SK-N-SH treated with all-trans-retinoic acid at 6 μM for 48 hours (cell line): ENCODE results near the gene FLT3.

Experiments used
- ATAC-seq: fragments of 200-7000 bp; cut with Tn5 transposase; 3 replicates; pipeline ENCODE4 v1.9.1; 2020; ENCODE audit warnings: mild to moderate bottlenecking, moderate library complexity
- ARNTL ChIP-seq: fragments of 450-650 bp; formaldehyde crosslinking; IDR thresholded peaks from 2 replicates; pipeline ENCODE4 v1.5.0; 2020; ENCODE audit warnings: low read depth, mild to moderate bottlenecking, moderate library complexity, borderline replicate concordance
- BACH2 ChIP-seq: fragments of 250-450 bp; sonication (Bioruptor Pico); IDR thresholded peaks from 2 replicates; pipeline ENCODE4 v1.9.0; 2021; ENCODE audit warnings: mild to moderate bottlenecking, borderline replicate concordance
- CREB5 ChIP-seq: fragments of 250-450 bp; sonication (Bioruptor Pico); IDR thresholded peaks from 2 replicates; pipeline ENCODE4 v1.5.1; 2020; ENCODE audit warnings: low read depth, mild to moderate bottlenecking, moderate library complexity
- CSDC2 ChIP-seq: fragments of 250-450 bp; sonication (Bioruptor Pico); IDR thresholded peaks from 2 replicates; pipeline ENCODE4 v1.5.0; 2020; ENCODE audit warnings: mild to moderate bottlenecking, moderate library complexity
- CSRNP3 ChIP-seq: fragments of 250-450 bp; sonication (Bioruptor Pico); IDR thresholded peaks from 2 replicates; pipeline ENCODE4 v1.5.1; 2021; ENCODE audit warnings: mild to moderate bottlenecking, moderate library complexity
- ESRRG ChIP-seq: fragments of 250-450 bp; sonication (Bioruptor Pico); IDR thresholded peaks from 2 replicates; pipeline ENCODE4 v1.6.1; 2021; ENCODE audit warnings: mild to moderate bottlenecking
- GLIS3 ChIP-seq: fragments of 250-450 bp; sonication (Bioruptor Pico); IDR thresholded peaks from 2 replicates; pipeline ENCODE4 v1.5.0; 2020; ENCODE audit warnings: mild to moderate bottlenecking, moderate library complexity
- ISL1 ChIP-seq: fragments of 250-450 bp; sonication (Bioruptor Pico); IDR thresholded peaks from 2 replicates; pipeline ENCODE4 v2.1.2; 2022; ENCODE audit warnings: mild to moderate bottlenecking, moderate library complexity
- OSR1 ChIP-seq: fragments of 250-450 bp; sonication (Bioruptor Pico); IDR thresholded peaks from 2 replicates; pipeline ENCODE4 v1.8.0; 2022; ENCODE audit warnings: moderate library complexity, mild to moderate bottlenecking, inconsistent platforms
- PATZ1 ChIP-seq: fragments of 250-450 bp; sonication (Bioruptor Pico); IDR thresholded peaks from 2 replicates; pipeline ENCODE4 v1.8.0; 2020; ENCODE audit warnings: mild to moderate bottlenecking, moderate library complexity, borderline replicate concordance
- POU6F1 ChIP-seq: fragments of 250-450 bp; sonication (Bioruptor Pico); IDR thresholded peaks from 2 replicates; pipeline ENCODE4 v1.8.0; 2021; ENCODE audit warnings: low read depth, mild to moderate bottlenecking, moderate library complexity, borderline replicate concordance
- PPARA ChIP-seq: fragments of 250-450 bp; sonication (Bioruptor Pico); IDR thresholded peaks from 2 replicates; pipeline ENCODE4 v1.5.0; 2020; ENCODE audit warnings: mild to moderate bottlenecking, borderline replicate concordance
- RARB ChIP-seq: fragments of 250-450 bp; sonication (Bioruptor Pico); IDR thresholded peaks from 2 replicates; pipeline ENCODE4 v1.8.0; 2021; ENCODE audit warnings: mild to moderate bottlenecking, moderate library complexity
- SNAI2 ChIP-seq: fragments of 250-450 bp; sonication (Bioruptor Pico); IDR thresholded peaks from 2 replicates; pipeline ENCODE4 v1.5.0; 2020; ENCODE audit warnings: mild to moderate bottlenecking, moderate library complexity
- TCF4 ChIP-seq: fragments of 250-450 bp; sonication (Bioruptor Pico); IDR thresholded peaks from 2 replicates; pipeline ENCODE4 v1.8.0; 2021; ENCODE audit warnings: mild to moderate bottlenecking, moderate library complexity, borderline replicate concordance
- TOX ChIP-seq: fragments of 250-450 bp; sonication (Bioruptor Pico); IDR thresholded peaks from 2 replicates; pipeline ENCODE4 v1.8.0; 2021; ENCODE audit warnings: mild to moderate bottlenecking, moderate library complexity, borderline replicate concordance
- TSHZ2 ChIP-seq: fragments of 250-450 bp; sonication (Bioruptor Pico); IDR thresholded peaks from 2 replicates; pipeline ENCODE4 v1.5.0; 2020; ENCODE audit warnings: mild to moderate bottlenecking, moderate library complexity
- ZC3H10 ChIP-seq: fragments of 250-450 bp; sonication (Bioruptor Pico); IDR thresholded peaks from 2 replicates; pipeline ENCODE4 v1.5.1; 2021; ENCODE audit warnings: mild to moderate bottlenecking, moderate library complexity
- ZFP3 ChIP-seq: fragments of 250-450 bp; sonication (Bioruptor Pico); IDR thresholded peaks from 2 replicates; pipeline ENCODE4 v1.5.0; 2020; ENCODE audit warnings: mild to moderate bottlenecking, moderate library complexity
- ZFP30 ChIP-seq: fragments of 450-650 bp; formaldehyde crosslinking; IDR thresholded peaks from 2 replicates; pipeline ENCODE4 v1.5.0; 2022; ENCODE audit warnings: mild to moderate bottlenecking, moderate library complexity
- ZNF565 ChIP-seq: fragments of 450-650 bp; formaldehyde crosslinking; conservative IDR thresholded peaks from 2 replicates; pipeline ENCODE4 v1.5.0; 2020; ENCODE audit warnings: low read depth, mild to moderate bottlenecking, moderate library complexity
- ZNF70 ChIP-seq: fragments of 450-650 bp; formaldehyde crosslinking; IDR thresholded peaks from 2 replicates; pipeline ENCODE4 v1.5.0; 2020; ENCODE audit warnings: mild to moderate bottlenecking, moderate library complexity
- ZNF8 ChIP-seq: fragments of 450-650 bp; formaldehyde crosslinking; IDR thresholded peaks from 2 replicates; pipeline ENCODE4 v1.5.0; 2020; ENCODE audit warnings: mild to moderate bottlenecking, moderate library complexity

FLT3 gene

GRCh38 chr13:27969082-27969865 is 131.1 kb downstream of the FLT3 start, which contains the start of gene CDX2:
Gene CDX2, minus strand, starts transcription at chr13:27969315. Its CDS starts 309 bp downstream, at chr13:27969006.
- ATAC-seq = no peak
- no peak for TF ChIP-seq ISL1

GRCh38 chr13:27968316-27969081 is 131.9 kb downstream of the FLT3 start:
- no peak for TF ChIP-seq CREB5 (CRISPR knock-in tag)
- no peak for TF ChIP-seq ZFP30 (CRISPR knock-in tag)
- no peak for TF ChIP-seq POU6F1 (CRISPR knock-in tag)
- no peak for TF ChIP-seq PPARA
- TF ChIP-seq RARB (CRISPR knock-in tag) = no peak
- TF ChIP-seq ZNF565 (CRISPR knock-in tag) = no peak
- TF ChIP-seq GLIS3 (CRISPR knock-in tag) = no peak
- TF ChIP-seq ARNTL = no peak
- TF ChIP-seq ISL1 = no peak
- TF ChIP-seq ZNF70 = no peak
- TF ChIP-seq ZNF8 (CRISPR knock-in tag) = no peak
- TF ChIP-seq TOX (CRISPR knock-in tag) = no peak
- TF ChIP-seq BACH2 = no peak
- TF ChIP-seq TCF4 = no peak
- no peak for TF ChIP-seq ZC3H10
- TF ChIP-seq ESRRG = no peak
- no peak for TF ChIP-seq SNAI2 (CRISPR knock-in tag)
- no peak for ATAC-seq

GRCh38 chr13:27967736-27968315 is 132.6 kb downstream of the FLT3 start:
- no peak for ATAC-seq
- no peak for TF ChIP-seq GLIS3 (CRISPR knock-in tag)
- no peak for TF ChIP-seq CSRNP3
- TF ChIP-seq ISL1 = no peak
- no peak for TF ChIP-seq CSDC2
- no peak for TF ChIP-seq ZC3H10
- no peak for TF ChIP-seq ZFP3
- no peak for TF ChIP-seq ZFP30 (CRISPR knock-in tag)
- no peak for TF ChIP-seq OSR1 (CRISPR knock-in tag)
- no peak for TF ChIP-seq CREB5 (CRISPR knock-in tag)
- no peak for TF ChIP-seq ZNF565 (CRISPR knock-in tag)
- no peak for TF ChIP-seq TSHZ2 (CRISPR knock-in tag)
- no peak for TF ChIP-seq BACH2
- TF ChIP-seq ESRRG = no peak
- TF ChIP-seq TCF4 = no peak
- no peak for TF ChIP-seq ZNF70
- TF ChIP-seq PATZ1 (CRISPR knock-in tag) = no peak
- no peak for TF ChIP-seq ZNF8 (CRISPR knock-in tag)
- TF ChIP-seq POU6F1 (CRISPR knock-in tag) = no peak
- TF ChIP-seq RARB (CRISPR knock-in tag) = no peak
